HepG2 (cell line): ENCODE results near the gene ACSS1. TPM values are rescaled to one million over a fixed set of nuclear protein-coding genes. Genes with fewer than 3 reads are reported as not detected.
A peak's percentile ranks its signal among the peaks of the same experiment; 100 is the strongest.

Experiments
- CCDC6 ChIP-seq: sonication (generic); formaldehyde crosslinking; IDR thresholded peaks from 2 replicates; pipeline ENCODE4 v1.8.1; 2022; ENCODE audit warnings: mild to moderate bottlenecking, missing genetic modification reagents, moderate library complexity
- CREM ChIP-seq, 2 experiments: sonication (generic) in 1 of 2; formaldehyde crosslinking in 1 of 2; IDR thresholded peaks; 2 replicates each; pipeline versions ENCODE4 v1.4.0 to v1.6.1; 2016 to 2020; ENCODE audit warnings: antibody characterized with exemption in 1 of 2, mild to moderate bottlenecking in 1 of 2, missing genetic modification reagents in 1 of 2
- DR1 ChIP-seq: sonication (generic); formaldehyde crosslinking; IDR thresholded peaks from 2 replicates; pipeline ENCODE4 v1.8.0; 2021; ENCODE audit warnings: mild to moderate bottlenecking, missing genetic modification reagents, inconsistent platforms
- EP300 ChIP-seq, 3 experiments: sonication (generic) in 1 of 3; formaldehyde crosslinking in 1 of 3; IDR thresholded peaks; 2 replicates each; pipeline versions ENCODE4 v1.5.1 to v1.6.1; 2011 to 2020; ENCODE audit warnings: low read depth in 2 of 3, low read length in 2 of 3, borderline replicate concordance in 1 of 3, improper control_type of control experiment in 1 of 3, mild to moderate bottlenecking in 1 of 3, missing genetic modification reagents in 1 of 3, moderate library complexity in 1 of 3
- ETV6 ChIP-seq: sonication (generic); formaldehyde crosslinking; conservative IDR thresholded peaks from 2 replicates; pipeline ENCODE4 v1.4.0; 2020; ENCODE audit warnings: missing genetic modification reagents
- HOXA3 ChIP-seq: sonication (generic); formaldehyde crosslinking; IDR thresholded peaks from 2 replicates; pipeline ENCODE4 v1.5.0; 2020; ENCODE audit warnings: missing genetic modification reagents
- KDM1A ChIP-seq: IDR thresholded peaks from 2 replicates; pipeline ENCODE4 v1.6.1; 2016; ENCODE audit warnings: missing compliant biosample characterization
- NR1H2 ChIP-seq: sonication (generic); formaldehyde crosslinking; IDR thresholded peaks from 2 replicates; pipeline ENCODE4 v1.8.1; 2022; ENCODE audit warnings: low read depth, missing genetic modification reagents, borderline replicate concordance
- SIN3A ChIP-seq: IDR thresholded peaks from 2 replicates; pipeline ENCODE4 v1.6.1; 2011; ENCODE audit warnings: low read depth, mild to moderate bottlenecking, control low read depth, low read length, borderline replicate concordance
- TEAD2 ChIP-seq: sonication (generic); formaldehyde crosslinking; IDR thresholded peaks from 2 replicates; pipeline ENCODE4 v1.9.0; 2021; ENCODE audit warnings: missing genetic modification reagents
- U2AF2 ChIP-seq: fragments of 200-400 bp; formaldehyde crosslinking; IDR thresholded peaks from 2 replicates; pipeline ENCODE4 v1.6.1; 2017; ENCODE audit warnings: low read depth, mild to moderate bottlenecking, low read length
- ZBTB8A ChIP-seq: sonication (generic); formaldehyde crosslinking; IDR thresholded peaks from 2 replicates; pipeline ENCODE4 v1.4.0; 2020; ENCODE audit warnings: mild to moderate bottlenecking, low read depth, missing genetic modification reagents, borderline replicate concordance
- ZNF230 ChIP-seq: sonication (generic); formaldehyde crosslinking; IDR thresholded peaks from 2 replicates; pipeline ENCODE4 v1.4.0; 2020; ENCODE audit warnings: mild to moderate bottlenecking, missing genetic modification reagents
- ZNF282 ChIP-seq: fragments of 450-650 bp; IDR thresholded peaks from 2 replicates; pipeline ENCODE4 v1.6.1; 2018; ENCODE audit not compliant: partially characterized antibody
- polyA plus RNA-seq, 8 experiments: library from polyadenylated mRNA; depleted of rRNA in 3 of 8; stranded (reverse) in 7 of 8; unstranded in 1 of 8; fragments of >200 nt; fragmentation: Illumina TruSeq in 4 of 8; extraction: Trizol in 4 of 8; gene quantifications; 2 replicates each; pipeline versions ENCODE4 v1.2.1 to v1.2.3, GENCODE V29; 2011 to 2016; ENCODE audit warnings: low read depth in 4 of 8, missing spikeins in 1 of 8, mixed read lengths in 1 of 8; ENCODE audit not compliant: insufficient read depth in 1 of 8
- total RNA-seq, 5 experiments: library from RNA; depleted of rRNA; stranded (reverse); fragments of >200 nt; fragmentation: Illumina TruSeq; extraction: Trizol; gene quantifications; 2 replicates each; pipeline ENCODE4 v1.2.3, GENCODE V29; 2016; ENCODE audit warnings: low read depth in 1 of 5
- TF ChIP-seq, protein P1 (sequence below): sonication (generic); formaldehyde crosslinking; conservative IDR thresholded peaks from 2 replicates; pipeline ENCODE4 v1.8.0; 2022; ENCODE audit warnings: low read depth, missing genetic modification reagents
- TF ChIP-seq, protein P2 (sequence below): sonication (generic); formaldehyde crosslinking; IDR thresholded peaks from 2 replicates; pipeline ENCODE4 v1.4.0; 2020; ENCODE audit warnings: missing genetic modification reagents, borderline replicate concordance
- TF ChIP-seq, protein P3 (sequence below): sonication (generic); formaldehyde crosslinking; IDR thresholded peaks from 2 replicates; pipeline ENCODE4 v1.8.0; 2022; ENCODE audit warnings: mild to moderate bottlenecking, missing genetic modification reagents, borderline replicate concordance
- TF ChIP-seq, protein P4 (sequence below): sonication (generic); formaldehyde crosslinking; IDR thresholded peaks from 2 replicates; pipeline ENCODE4 v1.8.0; 2022; ENCODE audit warnings: mild to moderate bottlenecking, missing genetic modification reagents
- TF ChIP-seq, protein P5 (sequence below), 2 experiments: fragments of 450-650 bp in 1 of 2; sonication (generic) in 1 of 2; formaldehyde crosslinking; IDR thresholded peaks; 2 replicates each; pipeline versions ENCODE4 v1.5.0 to v1.8.0; 2020 to 2022; ENCODE audit warnings: mild to moderate bottlenecking in 1 of 2, missing genetic modification reagents in 1 of 2

ACSS1 gene
- total and polyA plus RNA-seq, 2 of the 13 experiments (the other 11 are each of a cell fraction or from before 2014, with no cell fraction given): 15.2 to 41.6 TPM

DNA sequence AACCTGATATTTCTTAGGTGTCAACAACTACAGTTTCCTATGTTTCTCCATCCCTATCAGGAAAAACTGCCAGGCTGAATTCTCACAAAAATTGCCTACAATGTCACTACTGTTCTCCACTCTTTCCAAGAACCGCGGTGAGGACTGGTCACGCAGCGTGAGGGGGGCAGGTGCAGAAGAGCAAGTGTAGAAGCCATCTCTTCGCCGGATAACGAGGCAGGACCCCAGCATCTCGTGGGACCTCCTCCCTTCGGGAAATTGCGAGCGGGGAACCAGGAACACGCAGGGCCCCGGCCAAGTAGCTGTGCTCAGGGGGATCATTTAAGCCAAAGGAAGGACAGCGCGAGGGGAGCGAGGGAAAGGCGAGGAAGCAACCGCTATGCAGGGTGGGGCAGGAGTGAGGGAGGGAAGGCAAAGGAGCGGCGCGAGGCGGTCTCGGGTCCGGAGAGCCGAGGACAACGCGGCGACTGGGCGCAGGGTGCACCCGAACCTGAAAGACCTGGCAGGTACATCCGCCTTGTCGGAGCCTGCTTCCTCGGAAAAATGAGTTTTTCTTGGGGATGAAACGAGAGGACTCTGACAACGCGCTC lies 65.9 kb downstream of the ACSS1 start (continued):
- no peak for TF ChIP-seq TEAD2 (CRISPR knock-in tag)
- TF ChIP-seq ETV6 (CRISPR knock-in tag): no peak
- TF ChIP-seq SIN3A: peak; percentile 61; the same call in 1 of the 2 replicates
- no peak for TF ChIP-seq KDM1A (CRISPR knock-in tag)
- 0 out of 2 replicates have a peak, but pooled peaks have one; percentile 40 for TF ChIP-seq NR1H2 (CRISPR knock-in tag)
- TF ChIP-seq ZNF230 (CRISPR knock-in tag): peak; percentile 7; the same call in 1 of the 2 replicates
- TF ChIP-seq, protein P1, sequence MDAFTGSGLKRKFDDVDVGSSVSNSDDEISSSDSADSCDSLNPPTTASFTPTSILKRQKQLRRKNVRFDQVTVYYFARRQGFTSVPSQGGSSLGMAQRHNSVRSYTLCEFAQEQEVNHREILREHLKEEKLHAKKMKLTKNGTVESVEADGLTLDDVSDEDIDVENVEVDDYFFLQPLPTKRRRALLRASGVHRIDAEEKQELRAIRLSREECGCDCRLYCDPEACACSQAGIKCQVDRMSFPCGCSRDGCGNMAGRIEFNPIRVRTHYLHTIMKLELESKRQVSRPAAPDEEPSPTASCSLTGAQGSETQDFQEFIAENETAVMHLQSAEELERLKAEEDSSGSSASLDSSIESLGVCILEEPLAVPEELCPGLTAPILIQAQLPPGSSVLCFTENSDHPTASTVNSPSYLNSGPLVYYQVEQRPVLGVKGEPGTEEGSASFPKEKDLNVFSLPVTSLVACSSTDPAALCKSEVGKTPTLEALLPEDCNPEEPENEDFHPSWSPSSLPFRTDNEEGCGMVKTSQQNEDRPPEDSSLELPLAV: no peak
- TF ChIP-seq DR1 (CRISPR knock-in tag): no peak
- no peak for TF ChIP-seq ZBTB8A (CRISPR knock-in tag)
- TF ChIP-seq U2AF2: no peak
- TF ChIP-seq CCDC6 (CRISPR knock-in tag): no peak; the same call in 1 of the 2 replicates
- no peak for TF ChIP-seq HOXA3
- no peak for TF ChIP-seq EP300 (IDR thresholded peaks at IDR 0.05; ENCODE audit: low read depth in 2 of 2, low read length in 2 of 2)
- TF ChIP-seq EP300 (CRISPR knock-in tag; IDR thresholded peaks at IDR 0.05; ENCODE audit: borderline replicate concordance): peak; percentile 51; the same call in 1 of the 2 replicates
- TF ChIP-seq, protein P2, sequence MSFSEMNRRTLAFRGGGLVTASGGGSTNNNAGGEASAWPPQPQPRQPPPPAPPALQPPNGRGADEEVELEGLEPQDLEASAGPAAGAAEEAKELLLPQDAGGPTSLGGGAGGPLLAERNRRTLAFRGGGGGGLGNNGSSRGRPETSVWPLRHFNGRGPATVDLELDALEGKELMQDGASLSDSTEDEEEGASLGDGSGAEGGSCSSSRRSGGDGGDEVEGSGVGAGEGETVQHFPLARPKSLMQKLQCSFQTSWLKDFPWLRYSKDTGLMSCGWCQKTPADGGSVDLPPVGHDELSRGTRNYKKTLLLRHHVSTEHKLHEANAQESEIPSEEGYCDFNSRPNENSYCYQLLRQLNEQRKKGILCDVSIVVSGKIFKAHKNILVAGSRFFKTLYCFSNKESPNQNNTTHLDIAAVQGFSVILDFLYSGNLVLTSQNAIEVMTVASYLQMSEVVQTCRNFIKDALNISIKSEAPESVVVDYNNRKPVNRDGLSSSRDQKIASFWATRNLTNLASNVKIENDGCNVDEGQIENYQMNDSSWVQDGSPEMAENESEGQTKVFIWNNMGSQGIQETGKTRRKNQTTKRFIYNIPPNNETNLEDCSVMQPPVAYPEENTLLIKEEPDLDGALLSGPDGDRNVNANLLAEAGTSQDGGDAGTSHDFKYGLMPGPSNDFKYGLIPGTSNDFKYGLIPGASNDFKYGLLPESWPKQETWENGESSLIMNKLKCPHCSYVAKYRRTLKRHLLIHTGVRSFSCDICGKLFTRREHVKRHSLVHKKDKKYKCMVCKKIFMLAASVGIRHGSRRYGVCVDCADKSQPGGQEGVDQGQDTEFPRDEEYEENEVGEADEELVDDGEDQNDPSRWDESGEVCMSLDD (CRISPR knock-in tag): no peak
- no peak; the same call in 1 of the 2 replicates for TF ChIP-seq CREM (IDR thresholded peaks at IDR 0.05)
- TF ChIP-seq CREM (CRISPR knock-in tag; IDR thresholded peaks at IDR 0.05): 0 out of 2 replicates have a peak, but pooled peaks have one; percentile 23
- TF ChIP-seq, protein P3, sequence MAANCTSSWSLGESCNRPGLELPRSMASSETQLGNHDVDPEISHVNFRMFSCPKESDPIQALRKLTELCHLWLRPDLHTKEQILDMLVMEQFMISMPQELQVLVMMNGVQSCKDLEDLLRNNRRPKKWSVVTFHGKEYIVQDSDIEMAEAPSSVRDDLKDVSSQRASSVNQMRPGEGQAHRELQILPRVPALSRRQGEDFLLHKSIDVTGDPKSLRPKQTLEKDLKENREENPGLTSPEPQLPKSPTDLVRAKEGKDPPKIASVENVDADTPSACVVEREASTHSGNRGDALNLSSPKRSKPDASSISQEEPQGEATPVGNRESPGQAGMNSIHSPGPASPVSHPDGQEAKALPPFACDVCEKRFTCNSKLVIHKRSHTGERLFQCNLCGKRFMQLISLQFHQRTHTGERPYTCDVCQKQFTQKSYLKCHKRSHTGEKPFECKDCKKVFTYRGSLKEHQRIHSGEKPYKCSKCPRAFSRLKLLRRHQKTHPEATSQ (CRISPR knock-in tag): no peak
- TF ChIP-seq, protein P4, sequence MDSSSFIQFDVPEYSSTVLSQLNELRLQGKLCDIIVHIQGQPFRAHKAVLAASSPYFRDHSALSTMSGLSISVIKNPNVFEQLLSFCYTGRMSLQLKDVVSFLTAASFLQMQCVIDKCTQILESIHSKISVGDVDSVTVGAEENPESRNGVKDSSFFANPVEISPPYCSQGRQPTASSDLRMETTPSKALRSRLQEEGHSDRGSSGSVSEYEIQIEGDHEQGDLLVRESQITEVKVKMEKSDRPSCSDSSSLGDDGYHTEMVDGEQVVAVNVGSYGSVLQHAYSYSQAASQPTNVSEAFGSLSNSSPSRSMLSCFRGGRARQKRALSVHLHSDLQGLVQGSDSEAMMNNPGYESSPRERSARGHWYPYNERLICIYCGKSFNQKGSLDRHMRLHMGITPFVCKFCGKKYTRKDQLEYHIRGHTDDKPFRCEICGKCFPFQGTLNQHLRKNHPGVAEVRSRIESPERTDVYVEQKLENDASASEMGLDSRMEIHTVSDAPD: no peak
- TF ChIP-seq ZNF282: no peak
- TF ChIP-seq, protein P5, sequence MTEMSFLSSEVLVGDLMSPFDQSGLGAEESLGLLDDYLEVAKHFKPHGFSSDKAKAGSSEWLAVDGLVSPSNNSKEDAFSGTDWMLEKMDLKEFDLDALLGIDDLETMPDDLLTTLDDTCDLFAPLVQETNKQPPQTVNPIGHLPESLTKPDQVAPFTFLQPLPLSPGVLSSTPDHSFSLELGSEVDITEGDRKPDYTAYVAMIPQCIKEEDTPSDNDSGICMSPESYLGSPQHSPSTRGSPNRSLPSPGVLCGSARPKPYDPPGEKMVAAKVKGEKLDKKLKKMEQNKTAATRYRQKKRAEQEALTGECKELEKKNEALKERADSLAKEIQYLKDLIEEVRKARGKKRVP (CRISPR knock-in tag; IDR thresholded peaks at IDR 0.05): no peak
